NOMO-1 treated with DMSO at 0.1 percent for 48 hours (cell line): ENCODE measurements around the gene FZR1.
"Not testable (repeated sequence)": the region's sequence is repeated elsewhere in the genome, so short reads cannot be mapped to it uniquely, and the experiment has no call there.

Experiments
- DNase-seq: peaks from one replicate; lab custom pipeline; 2025; ENCODE audit not compliant: unreplicated experiment; lab: John Stamatoyannopoulos, UW

FZR1 gene

GRCh38 chr19:3494051-3494450 lies 12.1 kb upstream of the FZR1 start:
- no peak for DNase-seq

DNA sequence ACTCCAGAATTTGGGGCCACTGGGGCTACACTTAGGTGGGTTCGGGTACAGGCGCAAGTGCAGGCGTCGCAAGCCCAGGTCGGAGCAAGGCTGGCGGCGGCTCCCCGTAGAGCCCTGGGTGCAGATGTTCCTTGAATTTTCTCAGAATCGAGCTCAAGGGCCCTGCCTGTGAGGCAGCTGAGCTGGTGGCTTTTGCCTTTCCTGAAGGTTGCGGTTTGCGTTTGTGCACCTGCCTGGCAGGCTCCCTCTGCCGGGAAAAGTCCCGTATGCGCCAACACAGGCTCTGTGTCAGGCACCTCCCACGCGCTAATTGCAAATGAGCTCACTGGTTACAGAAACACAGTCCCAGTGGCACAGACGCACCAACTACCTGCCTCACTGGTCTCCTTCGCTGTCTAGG lies 11.6 kb upstream of the FZR1 start:
- DNase-seq = no peak

GRCh38 chr19:3496392-3497273 lies 9.5 kb upstream of the FZR1 start:
- no peak for DNase-seq

DNA sequence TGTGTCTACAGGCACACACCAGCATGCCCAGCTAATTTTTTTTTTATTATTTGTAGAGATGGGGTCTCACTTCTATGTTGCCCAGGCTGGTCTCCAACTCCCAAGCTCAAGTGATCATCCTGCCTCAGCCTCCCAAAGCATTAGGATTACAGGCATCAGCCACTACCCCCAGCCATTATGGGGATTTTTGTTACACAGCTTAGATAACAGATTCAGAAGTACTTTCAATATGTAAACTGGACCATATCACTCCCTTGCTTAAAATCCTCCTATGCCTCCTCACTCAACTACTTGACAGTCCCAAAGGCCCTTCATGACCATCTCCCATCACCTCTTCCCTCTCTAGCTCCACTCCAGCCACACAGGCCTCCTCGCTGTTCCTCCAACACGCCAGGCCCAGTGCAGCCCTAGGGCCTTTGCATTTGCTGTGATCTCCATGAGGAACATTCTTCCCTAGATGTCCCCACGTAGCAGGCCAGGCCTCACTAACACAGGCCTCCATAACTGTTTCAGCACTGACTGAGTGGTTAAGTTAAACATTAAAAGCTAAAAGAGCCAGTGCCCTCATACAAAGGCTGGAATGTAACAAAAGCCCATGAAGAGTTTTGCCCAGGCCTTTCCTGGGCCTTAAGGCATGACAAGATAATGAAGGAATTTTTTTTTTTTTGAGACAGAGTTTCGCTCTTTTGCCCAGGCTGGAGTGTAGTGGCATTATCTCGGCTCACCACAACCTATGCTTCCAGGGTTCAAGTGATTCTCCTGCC lies 8.2 kb upstream of the FZR1 start:
- no peak for DNase-seq

- no peak for DNase-seq
Observed at GRCh38 chr19:3499738-3500428, 6.2 kb upstream of the FZR1 start.

DNA sequence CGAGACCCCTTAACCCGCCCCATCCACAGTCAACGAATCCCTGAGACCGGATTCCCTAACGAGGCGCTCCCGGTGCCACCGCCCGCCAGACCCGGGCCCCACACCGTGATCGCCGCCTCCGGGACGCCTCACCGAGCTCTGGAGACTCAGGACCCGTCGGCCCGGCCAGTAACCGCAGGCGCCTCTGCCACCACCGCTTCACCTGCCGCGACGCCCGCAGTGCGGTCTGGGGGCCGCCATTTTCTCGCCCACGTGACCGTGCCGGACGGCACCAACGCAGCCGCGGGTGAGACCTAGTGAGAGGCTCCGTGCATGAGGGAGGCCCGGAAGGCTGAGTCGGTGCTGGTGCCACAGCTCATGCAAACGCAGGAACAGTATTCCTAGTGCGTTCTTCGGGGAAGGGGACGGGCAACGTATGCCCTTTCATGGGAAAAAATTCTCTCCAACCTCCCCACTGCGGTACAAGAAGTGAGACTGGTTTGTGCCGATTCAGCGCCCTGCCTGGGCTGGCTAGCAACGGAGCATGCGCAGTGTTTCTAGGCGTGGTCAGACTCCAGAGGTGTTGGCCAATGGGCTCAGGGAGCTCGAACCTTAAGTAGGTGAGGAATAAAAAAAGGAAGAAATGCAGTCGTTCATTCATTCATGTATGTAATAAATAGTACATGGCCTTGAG lies 5.5 kb upstream of the FZR1 start, which contains the start of gene DOHH:
Gene DOHH, minus strand, starts transcription at position 246 of the 673 bp plus-strand sequence. CDS start 3,860 bp downstream, outside the sequence.
- DNase-seq = peak; percentile 93

GRCh38 chr19:3501780-3502179 lies 4.3 kb upstream of the FZR1 start:
- DNase-seq = no peak

DNA sequence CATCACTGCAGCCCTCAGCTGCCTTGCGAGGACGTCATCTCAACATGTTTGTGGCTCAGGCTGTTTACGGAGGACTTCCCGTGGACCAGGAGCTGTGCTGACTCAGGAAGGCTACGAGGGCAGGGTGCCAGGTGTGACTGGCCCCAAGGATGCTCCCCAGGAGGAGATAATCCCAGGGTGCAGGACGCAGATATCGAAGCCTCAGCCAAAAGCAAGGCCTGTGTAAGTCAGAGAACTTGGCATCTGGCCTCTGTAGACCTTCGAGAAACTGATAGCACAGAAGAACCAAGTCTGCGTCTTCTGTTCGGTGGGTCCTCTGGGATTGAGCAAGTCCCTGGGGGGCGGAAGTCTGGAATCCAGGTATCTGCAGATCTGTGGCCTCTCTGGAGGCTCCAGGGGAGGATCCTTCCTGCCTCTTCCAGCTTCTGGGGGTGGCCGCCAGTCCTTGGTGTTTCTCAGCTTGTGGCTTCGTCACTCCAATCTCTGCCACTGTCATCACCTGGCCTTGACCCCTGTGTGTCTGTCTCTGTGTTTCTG lies 3.0 kb upstream of the FZR1 start:
- DNase-seq = no peak

GRCh38 chr19:3504735-3505134 lies 1.4 kb upstream of the FZR1 start:
- DNase-seq = no peak

GRCh38 chr19:3506384-3507340 lies 551 bp downstream of the FZR1 start:
- no peak for DNase-seq

DNA sequence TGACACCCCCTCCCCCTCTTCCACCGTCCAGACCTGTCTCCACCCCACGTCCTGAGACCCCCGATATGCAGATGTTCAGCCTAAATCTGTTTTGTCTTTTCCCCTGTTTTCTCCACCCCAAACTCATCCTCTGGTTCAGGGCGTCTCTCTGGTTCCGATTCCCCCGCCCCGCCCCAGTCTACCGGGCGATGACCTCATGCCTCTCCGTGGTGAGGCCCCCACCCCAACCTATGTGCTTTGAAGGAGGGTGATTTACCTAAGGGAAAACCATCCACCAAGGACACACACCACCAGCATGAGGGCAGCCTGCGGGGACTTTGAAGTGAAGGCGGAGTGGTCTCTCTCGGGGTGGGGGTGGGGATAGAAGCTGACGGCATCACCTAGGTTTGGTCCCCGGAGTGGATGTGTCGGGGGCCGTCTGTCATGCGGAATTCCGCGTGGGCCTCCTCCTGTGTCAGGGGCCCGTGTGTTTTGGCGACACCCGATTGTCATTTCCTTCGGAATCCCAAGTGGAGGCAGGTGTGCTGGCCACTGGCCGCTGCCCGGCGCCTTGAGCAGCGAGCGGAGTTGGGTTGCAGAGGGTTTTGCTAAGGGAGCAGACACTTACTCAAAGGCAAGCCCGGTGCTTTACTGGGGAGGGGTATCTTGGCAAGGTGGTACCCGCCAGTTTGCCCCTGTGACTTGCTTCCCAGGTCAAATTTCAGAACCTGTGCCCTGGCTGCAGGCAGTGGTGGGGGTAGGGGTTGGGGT lies 1.4 kb downstream of the FZR1 start:
- DNase-seq = no peak

DNA sequence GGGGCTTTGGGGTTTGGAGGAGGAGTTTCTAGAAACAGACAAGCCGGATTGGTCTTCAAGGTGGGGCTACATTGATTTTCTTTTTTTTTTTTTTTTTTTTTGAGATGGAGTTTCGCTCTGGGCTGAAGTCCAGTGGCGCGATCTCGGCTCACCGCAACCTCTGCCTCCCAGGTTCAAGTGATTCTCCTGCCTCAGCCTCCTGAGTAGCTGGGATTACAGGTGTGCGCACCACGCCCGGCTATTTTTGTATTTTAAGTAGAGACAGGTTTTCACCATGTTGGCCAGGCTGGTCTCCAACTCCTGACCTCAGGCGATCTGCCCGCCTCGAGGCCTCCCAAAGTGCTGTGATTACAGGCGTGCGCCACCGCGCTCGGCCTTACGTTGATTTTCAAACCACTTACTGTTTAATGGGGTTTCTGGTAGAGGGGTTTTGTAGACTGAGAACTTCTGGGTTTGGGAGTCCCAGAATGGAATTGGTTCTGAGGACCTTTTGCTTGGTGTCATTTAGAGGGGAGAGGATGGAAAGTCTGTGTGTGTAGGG lies 2.1 kb downstream of the FZR1 start:
- not testable (repeated sequence) for DNase-seq

GRCh38 chr19:3508771-3509535 lies 2.8 kb downstream of the FZR1 start:
- DNase-seq = no peak

- no peak for DNase-seq
Observed at GRCh38 chr19:3509566-3509989, 3.5 kb downstream of the FZR1 start.

DNA sequence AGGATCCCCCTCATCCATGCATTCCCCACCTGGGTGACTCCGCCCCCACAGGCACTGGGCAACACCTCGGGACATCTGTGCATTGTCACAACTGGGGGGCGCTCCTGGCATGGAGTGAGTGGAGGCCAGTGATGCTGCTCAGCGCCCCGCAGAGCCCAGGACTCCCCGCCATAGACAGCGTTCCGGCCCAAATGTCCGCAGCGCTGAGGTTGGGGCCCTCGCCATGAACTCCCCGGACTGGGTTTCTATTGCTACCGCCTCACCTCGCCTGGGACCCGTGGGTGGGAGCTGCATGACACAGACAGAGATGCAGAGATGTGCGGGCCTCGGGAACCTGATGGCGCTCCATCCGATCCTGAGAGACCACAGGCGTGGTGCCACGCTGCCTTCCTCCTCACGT lies 4.6 kb downstream of the FZR1 start:
- no peak for DNase-seq

DNA sequence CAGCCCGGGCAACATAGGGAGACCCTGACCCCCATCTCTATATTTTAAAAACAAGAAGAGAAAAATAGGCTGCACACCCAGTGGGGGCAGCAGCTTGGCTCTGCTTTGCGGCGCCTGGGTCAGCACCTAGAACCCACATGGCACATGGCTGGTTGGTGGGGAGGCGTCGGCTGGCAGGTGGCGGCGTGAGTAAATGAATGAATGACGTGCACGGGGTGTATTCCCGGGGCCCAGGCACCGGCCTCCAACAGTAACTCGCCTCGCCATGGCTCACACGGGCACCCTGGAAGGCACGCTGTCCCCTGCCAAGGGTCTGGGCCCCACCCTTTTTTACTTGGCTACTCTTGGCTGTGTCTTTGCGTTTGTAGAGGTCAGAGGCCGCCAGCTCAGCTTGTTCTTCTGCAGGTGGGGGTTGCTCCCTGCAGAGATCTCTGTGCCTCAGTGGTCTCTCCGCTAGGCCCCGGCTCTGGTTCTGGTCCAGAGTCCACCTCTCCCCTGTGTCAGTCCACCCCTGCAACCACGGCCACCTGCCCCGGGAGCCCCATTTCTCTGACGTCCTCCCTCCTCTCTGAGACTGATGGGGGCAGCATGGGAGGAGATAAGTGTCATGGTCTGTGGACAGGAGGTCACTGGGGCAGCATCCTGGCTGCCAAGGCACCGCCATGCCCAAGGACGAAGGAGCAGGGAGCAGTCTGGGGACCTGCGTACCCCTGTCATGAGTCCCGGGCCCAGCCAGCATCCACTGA lies 5.6 kb downstream of the FZR1 start:
- no peak for DNase-seq

- no peak for DNase-seq
Observed at GRCh38 chr19:3512562-3513228, 6.6 kb downstream of the FZR1 start.
